Measurements from ENCODE around the gene PSMB5. TPM values are rescaled to one million over a fixed set of nuclear protein-coding genes. Genes with fewer than 3 reads are reported as not detected.

The PSMB5 gene
- total RNA-seq, 1 experiment from 2014 or later: 162 TPM

DNA sequence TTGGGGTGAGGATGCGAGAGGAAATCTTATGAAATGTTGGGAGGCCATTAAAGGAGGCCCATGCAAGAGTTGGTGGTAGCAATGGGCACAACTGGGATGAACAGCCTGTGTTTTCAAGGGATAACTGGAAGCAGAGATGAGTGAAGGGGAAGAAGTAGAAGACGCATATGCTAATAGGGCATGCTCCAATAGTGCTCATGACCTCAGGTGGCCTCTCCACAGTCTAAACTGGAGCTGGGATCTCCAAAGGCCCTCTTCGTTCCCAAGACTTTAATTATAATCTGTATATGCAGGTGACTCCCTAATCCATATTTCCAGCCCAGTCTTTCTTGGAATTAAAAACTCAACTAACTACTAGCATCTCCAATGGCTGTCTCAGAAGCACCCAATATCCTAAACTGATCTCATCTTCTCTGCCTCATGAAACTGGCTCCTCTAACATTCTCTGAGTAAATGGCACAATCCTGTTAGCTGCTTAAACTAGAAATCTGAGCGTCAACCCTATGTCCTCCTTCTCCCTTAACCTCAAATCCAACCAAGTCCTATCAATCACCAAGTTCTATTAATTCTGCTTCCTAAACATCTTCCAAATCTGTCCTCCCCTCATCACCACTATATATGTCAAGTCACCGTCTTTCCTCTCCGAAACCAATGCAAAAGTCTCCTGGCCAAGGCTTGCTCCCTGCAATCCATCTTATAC is 49.6 kb downstream of the PSMB5 start:
- Mint-ChIP-seq H3K4me1 (ENCODE audit: insufficient read depth, unreplicated experiment) (peaks cover 6% of the 10 kb centered on the region), H3K27me3 (ENCODE audit: insufficient read depth, unreplicated experiment) (no peaks in the 10 kb centered on the region), H3K36me3 (ENCODE audit: insufficient read depth, unreplicated experiment) (peaks cover 17% of the 10 kb centered on the region), H3K27ac (ENCODE audit: low read depth, unreplicated experiment) (no peak overlapping the region), H3K4me3 (ENCODE audit: unreplicated experiment) (no peak overlapping the region), H3K9me3 (ENCODE audit: unreplicated experiment) (no peaks in the 10 kb centered on the region)
- intact Hi-C loops (cut with micrococcal nuclease): loop anchor here (5.0 kb wide), 1 partner anchor 598 kb away; no protein-coding TSS in a partner anchor
- BruUV-seq (replicated peaks): no TSS peak
- ChIA-PET CTCF (interaction anchor here (0.6 to 24.6 kb wide), 25 partner anchors 12 to 429 kb away, joined by 3 to 620 read pairs (median 9); partner anchors contain the start of genes CDH24, HAUS4 and PRMT5), POLR2A (interaction anchor here (1.2 to 12.7 kb wide), 10 partner anchors 10 to 87 kb away, joined by 3 to 133 read pairs (median 8); partner anchors contain the start of genes CDH24 and PRMT5)
- DNase-seq (ENCODE audit: unreplicated experiment): no peak
- TF ChIP-seq, protein P1, sequence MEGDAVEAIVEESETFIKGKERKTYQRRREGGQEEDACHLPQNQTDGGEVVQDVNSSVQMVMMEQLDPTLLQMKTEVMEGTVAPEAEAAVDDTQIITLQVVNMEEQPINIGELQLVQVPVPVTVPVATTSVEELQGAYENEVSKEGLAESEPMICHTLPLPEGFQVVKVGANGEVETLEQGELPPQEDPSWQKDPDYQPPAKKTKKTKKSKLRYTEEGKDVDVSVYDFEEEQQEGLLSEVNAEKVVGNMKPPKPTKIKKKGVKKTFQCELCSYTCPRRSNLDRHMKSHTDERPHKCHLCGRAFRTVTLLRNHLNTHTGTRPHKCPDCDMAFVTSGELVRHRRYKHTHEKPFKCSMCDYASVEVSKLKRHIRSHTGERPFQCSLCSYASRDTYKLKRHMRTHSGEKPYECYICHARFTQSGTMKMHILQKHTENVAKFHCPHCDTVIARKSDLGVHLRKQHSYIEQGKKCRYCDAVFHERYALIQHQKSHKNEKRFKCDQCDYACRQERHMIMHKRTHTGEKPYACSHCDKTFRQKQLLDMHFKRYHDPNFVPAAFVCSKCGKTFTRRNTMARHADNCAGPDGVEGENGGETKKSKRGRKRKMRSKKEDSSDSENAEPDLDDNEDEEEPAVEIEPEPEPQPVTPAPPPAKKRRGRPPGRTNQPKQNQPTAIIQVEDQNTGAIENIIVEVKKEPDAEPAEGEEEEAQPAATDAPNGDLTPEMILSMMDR (IDR thresholded peaks at IDR 0.05; ENCODE audit: unreplicated experiment): no peak

DNA sequence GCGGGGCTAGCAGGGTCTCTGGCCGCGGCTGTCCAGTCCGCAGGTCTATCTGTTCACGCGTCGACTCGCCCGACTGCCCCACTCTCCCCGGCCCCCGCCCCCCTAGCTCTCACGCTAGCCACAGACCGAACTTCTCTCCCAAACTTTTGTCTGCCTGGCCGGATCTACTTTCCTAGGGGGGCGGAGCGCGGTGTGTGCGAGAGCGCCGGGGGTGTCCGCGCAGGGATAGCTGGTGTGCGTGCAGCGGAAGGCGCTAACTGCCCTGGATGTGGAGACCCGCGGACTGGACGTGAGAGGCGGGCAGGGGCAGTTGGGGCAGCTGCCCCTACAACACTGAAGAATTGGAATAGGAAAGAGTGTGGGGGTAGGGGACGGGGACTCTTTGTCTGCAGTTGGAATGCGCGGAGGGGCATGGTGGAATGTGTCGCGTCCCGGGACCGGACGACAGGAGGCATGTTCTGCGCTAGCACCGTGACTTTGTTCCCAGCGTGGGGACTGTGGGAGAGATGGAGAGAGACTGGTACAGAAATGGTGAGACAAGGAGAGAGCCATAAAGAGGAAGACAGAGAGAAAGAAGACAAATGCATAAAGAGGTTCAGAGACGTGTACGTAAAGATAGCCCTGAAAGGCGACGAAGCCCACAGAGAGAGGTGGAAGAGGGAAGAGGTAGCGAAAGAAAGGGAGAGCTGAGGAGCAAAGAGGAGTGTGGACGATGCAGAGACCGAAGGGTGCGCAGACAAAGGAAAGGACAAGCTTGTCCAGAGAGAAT is 52.0 kb downstream of the PSMB5 start, which contains the start of gene AJUBA:
AJUBA (minus strand) TSS at position 75 of the 769 bp plus-strand sequence. CDS start 285 bp downstream, outside the sequence.
- ChIA-PET POLR2A (interaction anchor here (0.6 to 12.7 kb wide), 29 partner anchors 11 to 1050 kb away, joined by 3 to 133 read pairs (median 5); partner anchors contain the start of genes ACIN1, C14orf119, CDH24 and HAUS4), CTCF (interaction anchor here (0.5 to 24.6 kb wide), 20 partner anchors 15 to 426 kb away, joined by 3 to 620 read pairs (median 3); partner anchors contain the start of genes CDH24, HAUS4 and PRMT5)
- peak; percentile 93 for DNase-seq (ENCODE audit: unreplicated experiment)
- H3K27me3 Mint-ChIP-seq (ENCODE audit: insufficient read depth, unreplicated experiment): no peaks in the 10 kb centered on the region
- H3K4me3 Mint-ChIP-seq (ENCODE audit: unreplicated experiment): no peak within 1 kb of the TSS
- H3K9me3 Mint-ChIP-seq (ENCODE audit: unreplicated experiment): no peaks in the 10 kb centered on the region
- TF ChIP-seq, protein P1 (IDR thresholded peaks at IDR 0.05; ENCODE audit: unreplicated experiment): no peak
- intact Hi-C loops (cut with micrococcal nuclease): loop anchor here (1.0 to 5.0 kb wide), 7 partner anchors 9 to 595 kb away; no protein-coding TSS in a partner anchor
- H3K4me1 Mint-ChIP-seq (ENCODE audit: insufficient read depth, unreplicated experiment): peaks cover 28% of the 10 kb centered on the region
- no TSS peak for BruUV-seq (replicated peaks)
- peaks cover 7% of the 10 kb centered on the region for H3K36me3 Mint-ChIP-seq (ENCODE audit: insufficient read depth, unreplicated experiment)
- H3K27ac Mint-ChIP-seq (ENCODE audit: low read depth, unreplicated experiment): peak within 1 kb of the TSS; percentile 10

DNA sequence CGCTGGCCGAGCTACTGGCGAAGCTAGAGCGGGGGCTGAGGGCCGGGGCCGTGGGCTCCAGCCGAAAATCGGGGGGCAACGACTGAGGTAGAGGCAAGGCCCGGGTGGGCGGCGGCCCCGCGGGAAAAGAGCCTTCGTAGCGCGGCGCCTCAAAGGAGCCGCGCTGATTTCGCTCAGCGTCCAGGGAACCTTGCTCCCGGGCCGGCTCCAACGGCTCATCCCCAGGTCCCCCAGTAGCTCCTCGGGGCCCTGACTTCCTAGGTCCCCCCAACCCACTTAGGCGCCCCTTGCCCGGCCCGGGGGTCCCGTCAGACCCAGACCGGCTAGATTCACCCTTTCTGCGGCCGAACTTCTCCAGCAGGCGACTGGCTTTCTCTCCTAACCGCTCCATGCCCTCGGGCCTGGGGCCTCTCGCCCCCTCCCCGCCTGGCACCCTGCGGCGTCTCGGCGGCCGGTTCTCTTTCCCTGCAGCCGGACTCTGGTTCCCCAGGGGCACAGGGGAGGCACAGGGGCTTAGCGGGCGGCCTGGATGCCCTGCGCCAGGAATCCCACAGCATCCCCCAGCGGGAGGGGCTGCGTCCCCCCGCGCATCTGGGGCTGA is 52.7 kb downstream of the PSMB5 start:
- Mint-ChIP-seq H3K9me3 (ENCODE audit: unreplicated experiment) (no peaks in the 10 kb centered on the region), H3K36me3 (ENCODE audit: insufficient read depth, unreplicated experiment) (peaks cover 10% of the 10 kb centered on the region), H3K27ac (ENCODE audit: low read depth, unreplicated experiment) (peak overlapping the region; percentile 10), H3K4me1 (ENCODE audit: insufficient read depth, unreplicated experiment) (peaks cover 34% of the 10 kb centered on the region), H3K27me3 (ENCODE audit: insufficient read depth, unreplicated experiment) (no peaks in the 10 kb centered on the region), H3K4me3 (ENCODE audit: unreplicated experiment) (no peak overlapping the region)
- peak; percentile 34 for DNase-seq (ENCODE audit: unreplicated experiment)
- POLR2A ChIA-PET: interaction anchor here (0.6 to 12.7 kb wide), 28 partner anchors 10 to 1051 kb away, joined by 3 to 133 read pairs (median 6); partner anchors contain the start of genes ACIN1, C14orf119, CDH24 and HAUS4
- intact Hi-C loops (cut with micrococcal nuclease): loop anchor here (2.0 to 5.0 kb wide), 4 partner anchors 109 to 595 kb away; no protein-coding TSS in a partner anchor
- TSS peak; percentile 5 for BruUV-seq (replicated peaks)
- CTCF ChIA-PET: interaction anchor here (0.5 to 24.6 kb wide), 17 partner anchors 15 to 157 kb away, joined by 3 to 620 read pairs (median 4); partner anchors contain the start of genes CDH24, HAUS4 and PRMT5
- TF ChIP-seq, protein P1 (IDR thresholded peaks at IDR 0.05; ENCODE audit: unreplicated experiment): no peak

All from MCF 10A (cell line).